ENCODE results near the gene DYRK3.
A peak's percentile ranks its signal among the peaks of the same experiment; 100 is the strongest.
"Not testable (repeated sequence)": the region's sequence is repeated elsewhere in the genome, so short reads cannot be mapped to it uniquely, and the experiment has no call there.

Gene DYRK3

DNA sequence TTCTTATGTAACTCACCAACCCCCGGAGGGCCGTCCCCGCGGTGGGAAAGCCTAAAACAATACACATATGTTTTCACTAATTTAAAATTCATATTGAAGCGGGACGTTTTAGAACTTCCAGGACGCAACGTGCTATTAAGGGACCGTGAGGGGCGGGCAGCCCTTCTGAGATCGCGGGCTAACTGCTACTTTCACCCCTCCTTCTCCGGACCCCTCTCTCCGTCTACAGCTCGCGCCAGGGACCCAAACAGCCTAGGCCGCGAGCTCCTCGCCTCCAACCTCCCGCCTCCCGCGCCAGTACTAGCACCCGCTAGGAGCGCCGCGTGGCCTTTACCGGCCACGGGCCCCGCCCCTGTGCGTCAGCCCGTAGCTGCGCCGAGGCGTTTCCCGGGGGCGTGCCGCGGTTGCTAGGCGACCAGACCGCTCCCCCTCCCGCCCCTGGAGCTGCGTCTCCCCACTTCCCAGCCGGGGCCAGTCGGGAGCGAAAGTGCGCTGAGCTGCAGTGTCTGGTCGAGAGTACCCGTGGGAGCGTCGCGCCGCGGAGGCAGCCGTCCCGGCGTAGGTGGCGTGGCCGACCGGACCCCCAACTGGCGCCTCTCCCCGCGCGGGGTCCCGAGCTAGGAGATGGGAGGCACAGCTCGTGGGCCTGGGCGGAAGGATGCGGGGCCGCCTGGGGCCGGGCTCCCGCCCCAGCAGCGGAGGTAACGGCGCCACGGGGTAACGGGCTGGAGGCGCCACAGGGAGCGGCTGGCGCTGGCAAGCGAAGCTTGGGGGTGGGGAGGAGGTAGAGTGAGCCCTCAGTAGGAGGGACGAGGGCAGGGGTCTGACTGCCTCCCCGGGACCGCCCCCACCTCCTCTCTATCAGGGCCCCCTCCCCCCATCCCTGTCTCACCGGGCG lies at the start of gene DYRK3:
DYRK3 (plus strand) TSS at position 457 of the 898 bp plus-strand sequence; CDS start at position 625, 168 bp downstream.
- peak; percentile 73 to 87 for DNase-seq (ENCODE audit: low read depth in 1 of 2, low spot score in 1 of 2)

DNA sequence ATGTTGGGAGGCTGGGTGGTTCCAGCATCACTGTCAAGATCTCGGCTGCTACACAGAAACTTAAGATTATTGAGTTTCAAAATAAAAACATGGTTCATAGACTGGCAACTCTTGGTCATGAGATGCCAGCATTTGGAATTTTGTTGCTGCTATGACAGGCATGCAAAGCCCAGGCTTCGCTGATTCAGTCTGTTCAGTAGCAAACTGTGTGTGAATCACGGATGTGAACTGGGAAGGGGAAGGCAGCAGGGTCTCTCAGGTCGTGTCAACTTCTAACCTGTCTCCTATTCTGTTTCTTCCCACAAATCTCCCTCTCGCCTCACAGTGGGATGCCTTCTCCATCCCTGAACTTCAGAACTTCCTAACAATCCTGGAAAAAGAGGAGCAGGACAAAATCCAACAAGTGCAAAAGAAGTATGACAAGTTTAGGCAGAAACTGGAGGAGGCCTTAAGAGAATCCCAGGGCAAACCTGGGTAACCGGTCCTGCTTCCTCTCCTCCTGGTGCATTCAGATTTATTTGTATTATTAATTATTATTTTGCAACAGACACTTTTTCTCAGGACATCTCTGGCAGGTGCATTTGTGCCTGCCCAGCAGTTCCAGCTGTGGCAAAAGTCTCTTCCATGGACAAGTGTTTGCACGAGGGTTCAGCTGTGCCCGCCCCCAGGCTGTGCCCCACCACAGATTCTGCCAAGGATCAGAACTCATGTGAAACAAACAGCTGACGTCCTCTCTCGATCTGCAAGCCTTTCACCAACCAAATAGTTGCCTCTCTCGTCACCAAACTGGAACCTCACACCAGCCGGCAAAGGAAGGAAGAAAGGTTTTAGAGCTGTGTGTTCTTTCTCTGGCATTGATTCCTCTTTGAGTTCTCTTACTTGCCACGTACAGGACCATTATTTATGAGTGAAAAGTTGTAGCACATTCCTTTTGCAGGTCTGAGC lies 48.6 kb upstream of the DYRK3 start:
- no peak for DNase-seq (ENCODE audit: low read depth in 1 of 2, low spot score in 1 of 2)

DNA sequence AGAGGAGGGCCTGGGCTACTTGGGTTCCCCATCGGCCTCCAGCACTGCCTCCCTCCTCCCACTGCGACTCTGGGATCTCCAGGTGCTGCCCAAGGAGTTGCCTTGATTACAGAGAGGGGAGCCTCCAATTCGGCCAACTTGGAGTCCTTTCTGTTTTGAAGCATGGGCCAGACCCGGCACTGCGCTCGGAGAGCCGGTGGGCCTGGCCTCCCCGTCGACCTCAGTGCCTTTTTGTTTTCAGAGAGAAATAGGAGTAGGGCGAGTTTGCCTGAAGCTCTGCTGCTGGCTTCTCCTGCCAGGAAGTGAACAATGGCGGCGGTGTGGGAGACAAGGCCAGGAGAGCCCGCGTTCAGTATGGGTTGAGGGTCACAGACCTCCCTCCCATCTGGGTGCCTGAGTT lies 47.4 kb upstream of the DYRK3 start:
- no peak for DNase-seq (ENCODE audit: low read depth in 1 of 2, low spot score in 1 of 2)

GRCh38 chr1:206588492-206588891 lies 46.8 kb upstream of the DYRK3 start:
- no peak for DNase-seq (ENCODE audit: low read depth in 1 of 2, low spot score in 1 of 2)

- DNase-seq (ENCODE audit: low read depth in 1 of 2, low spot score in 1 of 2) = no peak
Observed at GRCh38 chr1:206589206-206589605, 46.1 kb upstream of the DYRK3 start.

DNA sequence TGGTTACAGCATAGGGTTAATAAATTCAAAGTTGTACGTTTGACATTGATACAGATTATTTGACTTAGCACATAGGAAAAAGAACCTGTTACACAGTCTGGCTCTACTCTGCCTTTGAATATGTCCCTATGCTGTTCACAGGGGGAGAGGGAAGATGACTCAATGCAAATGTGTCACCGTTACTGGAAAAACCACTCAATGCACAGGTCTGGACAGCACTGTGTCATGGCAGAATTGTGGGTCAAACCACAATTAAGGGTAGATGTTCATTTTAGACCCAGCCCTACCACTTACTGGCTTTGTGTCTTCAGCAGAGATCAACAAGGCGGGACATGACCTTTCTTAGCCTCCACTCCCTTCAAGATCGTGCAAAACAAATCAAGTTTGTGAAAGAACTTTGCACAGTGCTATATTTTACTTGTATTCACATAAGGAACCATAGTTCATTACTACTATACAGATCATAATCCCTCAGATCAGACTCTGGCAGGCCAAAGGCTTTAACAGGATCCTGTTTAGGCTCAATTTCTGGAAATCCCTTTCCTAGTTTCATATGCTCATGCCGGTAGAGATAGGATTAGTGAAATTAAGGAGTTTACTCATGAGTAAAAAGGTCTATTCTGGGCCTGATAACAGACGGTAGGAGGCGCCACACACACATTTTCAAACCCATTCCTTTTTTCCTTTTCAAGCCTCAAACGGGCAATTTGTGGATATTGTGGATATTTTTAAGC lies 45.1 kb upstream of the DYRK3 start:
- DNase-seq (ENCODE audit: low read depth in 1 of 2, low spot score in 1 of 2) = peak in 1 of 2 donors; percentile 44

GRCh38 chr1:206591226-206591625 lies 44.1 kb upstream of the DYRK3 start:
- no peak for DNase-seq (ENCODE audit: low read depth in 1 of 2, low spot score in 1 of 2)

- no peak for DNase-seq (ENCODE audit: low read depth in 1 of 2, low spot score in 1 of 2)
Observed at GRCh38 chr1:206591696-206592095, 43.6 kb upstream of the DYRK3 start.

GRCh38 chr1:206593351-206593925 lies 41.9 kb upstream of the DYRK3 start:
- no peak for DNase-seq (ENCODE audit: low read depth in 1 of 2, low spot score in 1 of 2)

DNA sequence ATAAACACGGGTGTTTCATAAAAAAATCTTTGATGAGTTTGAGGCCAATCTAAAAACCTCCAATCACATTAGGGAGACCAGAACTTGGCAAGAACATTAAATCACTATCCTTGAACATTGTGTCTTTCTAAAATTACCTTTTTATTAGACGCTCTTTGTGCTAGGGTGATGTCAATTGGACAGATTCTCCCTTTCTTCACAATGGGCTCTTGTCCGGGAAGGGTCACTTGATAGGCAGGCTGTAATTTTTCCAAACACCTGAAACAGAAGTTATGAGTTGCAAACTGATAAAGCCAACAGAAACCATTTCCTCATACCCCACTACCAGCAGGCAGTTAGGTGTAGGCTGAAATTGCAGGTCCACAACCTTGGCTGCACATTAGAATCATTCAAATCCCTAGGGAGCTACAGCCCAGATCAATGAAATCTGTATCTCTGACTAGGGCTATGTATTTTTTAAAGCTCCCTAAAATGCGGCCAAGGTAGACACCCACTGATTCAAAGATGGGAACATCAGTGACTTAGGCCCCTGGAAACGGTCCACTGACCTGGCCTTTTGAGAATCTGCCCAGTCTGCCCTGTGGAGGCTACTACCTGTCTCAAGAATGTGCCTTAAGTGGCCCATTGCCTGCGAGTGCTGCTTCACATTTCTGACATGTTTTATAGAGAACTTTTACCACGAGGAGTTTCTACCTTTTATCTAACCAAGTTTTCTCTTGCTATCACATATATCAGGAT lies 39.6 kb upstream of the DYRK3 start:
- DNase-seq (ENCODE audit: low read depth in 1 of 2, low spot score in 1 of 2) = no peak

DNA sequence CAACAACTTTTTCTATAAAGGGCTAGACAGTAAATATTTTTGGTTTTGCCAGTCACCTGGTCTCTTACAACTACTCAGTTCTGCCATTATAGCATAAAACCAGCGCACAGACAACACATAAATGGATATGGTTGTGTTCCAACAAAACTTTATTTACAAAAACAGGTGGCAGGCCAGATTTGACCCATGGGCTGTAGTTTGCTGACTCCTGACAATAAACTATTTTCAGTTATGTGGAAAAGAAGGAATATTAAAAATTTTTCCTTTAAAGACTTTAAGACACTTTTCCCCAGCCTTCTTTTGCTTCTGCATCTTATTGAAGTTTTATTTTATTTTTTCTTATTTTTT lies 39.0 kb upstream of the DYRK3 start:
- no peak for DNase-seq (ENCODE audit: low read depth in 1 of 2, low spot score in 1 of 2)

DNA sequence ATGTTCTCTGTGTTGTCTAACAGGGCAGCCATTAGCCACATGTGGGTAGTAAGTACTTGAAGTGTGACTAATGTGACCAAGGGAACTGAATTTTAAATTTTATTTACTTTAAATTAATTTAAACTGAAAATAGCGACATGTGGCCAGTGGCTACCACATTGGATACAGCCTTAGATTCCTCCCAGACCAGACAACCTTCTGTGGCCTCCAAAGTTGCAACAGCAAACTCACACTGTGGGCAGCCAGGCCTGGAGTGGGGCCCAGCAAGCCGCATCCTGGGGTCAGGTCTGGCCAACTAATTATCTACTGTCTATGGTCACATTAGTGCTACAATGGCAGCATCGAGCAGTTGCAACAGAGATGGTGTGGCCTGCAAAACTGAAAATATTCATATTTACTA lies 34.8 kb upstream of the DYRK3 start:
- no peak for DNase-seq (ENCODE audit: low read depth in 1 of 2, low spot score in 1 of 2)

- no peak for DNase-seq (ENCODE audit: low read depth in 1 of 2, low spot score in 1 of 2)
Observed at GRCh38 chr1:206604861-206605260, 30.5 kb upstream of the DYRK3 start.

- DNase-seq (ENCODE audit: low read depth in 1 of 2, low spot score in 1 of 2) = no peak
Observed at GRCh38 chr1:206606867-206607266, 28.5 kb upstream of the DYRK3 start.

GRCh38 chr1:206608108-206608698 lies 27.1 kb upstream of the DYRK3 start:
- DNase-seq (ENCODE audit: low read depth in 1 of 2, low spot score in 1 of 2) = peak in 1 of 2 donors; percentile 31

DNA sequence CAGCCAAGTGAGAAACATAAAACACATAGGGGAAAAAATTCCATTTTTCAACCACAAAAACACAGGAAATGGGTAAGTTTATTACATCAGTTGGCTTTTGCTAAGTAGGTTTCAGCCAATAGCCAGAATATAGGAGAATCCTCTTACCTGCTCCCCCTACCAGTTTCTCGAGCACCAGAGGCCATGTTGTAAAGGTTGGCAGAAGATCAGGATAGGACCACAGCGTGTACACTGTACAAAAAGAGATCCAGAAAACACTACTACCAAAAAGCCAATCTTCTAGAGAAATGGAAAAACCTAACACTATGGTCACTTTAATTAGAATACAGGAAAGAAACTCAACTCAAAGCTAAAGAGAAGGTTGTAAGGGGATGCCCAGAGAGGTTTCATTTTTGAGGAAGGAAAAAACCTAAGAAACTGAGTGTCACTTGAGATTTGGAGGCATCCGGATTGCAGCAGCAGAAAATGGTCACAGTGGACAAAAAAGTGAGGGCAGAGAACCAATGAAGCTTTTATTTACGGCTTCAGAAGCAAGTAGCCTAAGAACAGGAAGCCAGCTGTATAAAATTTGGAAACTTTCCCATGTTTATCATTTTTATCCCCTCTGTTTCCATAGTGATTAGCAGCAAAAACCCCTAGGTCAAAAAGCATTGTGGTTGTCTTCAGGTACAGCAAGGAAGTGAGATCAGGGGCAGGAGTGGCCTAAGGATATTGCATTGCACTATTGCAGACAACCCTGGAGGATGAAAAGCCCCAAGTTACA lies 25.9 kb upstream of the DYRK3 start:
- DNase-seq (ENCODE audit: low read depth in 1 of 2, low spot score in 1 of 2) = no peak

GRCh38 chr1:206612129-206612876 lies 23.0 kb upstream of the DYRK3 start, which contains the start of gene EIF2D:
TSS of gene EIF2D (minus strand) at chr1:206612465. CDS start at chr1:206612342, 123 bp downstream.
- peak; percentile 94 to 95 for DNase-seq (ENCODE audit: low read depth in 1 of 2, low spot score in 1 of 2)

- not testable (repeated sequence) for DNase-seq (ENCODE audit: low read depth in 1 of 2, low spot score in 1 of 2)
Observed at GRCh38 chr1:206626396-206626795, 8.9 kb upstream of the DYRK3 start.
